ENCODE measurements around the gene EEIG1.

DNA sequence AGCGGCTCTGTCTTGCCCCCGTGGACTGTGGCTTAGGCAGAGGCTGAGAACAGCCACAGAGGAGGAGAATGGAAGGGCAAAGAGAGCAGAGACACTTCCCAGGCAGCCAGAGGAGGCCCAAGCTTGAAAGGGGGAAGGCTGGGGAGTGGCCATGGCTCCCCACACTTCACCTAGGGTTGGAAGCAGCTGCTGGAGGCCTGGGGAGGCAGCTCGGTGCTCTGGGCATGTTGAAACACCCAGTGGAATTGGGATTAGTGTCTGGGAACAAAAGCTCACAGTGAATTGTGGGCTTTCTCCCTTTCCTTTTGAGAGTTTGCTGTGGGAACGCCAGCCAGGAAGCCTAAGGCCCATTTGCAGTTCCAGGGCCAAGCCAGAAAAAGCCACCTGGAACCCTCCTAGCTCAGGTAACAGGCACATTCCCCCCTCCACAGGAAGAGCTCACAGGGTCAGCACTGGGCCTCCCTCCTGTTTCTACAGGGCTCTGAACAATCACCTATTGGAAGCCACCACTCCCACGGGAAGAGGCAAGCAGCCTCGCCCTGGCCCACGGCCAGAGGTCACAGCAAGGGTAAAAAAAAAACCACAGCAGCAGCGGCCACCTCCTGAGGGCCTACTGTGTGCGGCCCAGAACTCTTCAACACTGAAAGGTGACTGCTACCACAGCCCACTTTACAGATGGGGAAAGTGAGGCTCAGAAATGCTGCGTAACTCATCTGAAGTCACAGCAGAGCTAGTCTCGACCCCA is 20.2 kb downstream of the EEIG1 start:
- TF ChIP-seq, protein P1, sequence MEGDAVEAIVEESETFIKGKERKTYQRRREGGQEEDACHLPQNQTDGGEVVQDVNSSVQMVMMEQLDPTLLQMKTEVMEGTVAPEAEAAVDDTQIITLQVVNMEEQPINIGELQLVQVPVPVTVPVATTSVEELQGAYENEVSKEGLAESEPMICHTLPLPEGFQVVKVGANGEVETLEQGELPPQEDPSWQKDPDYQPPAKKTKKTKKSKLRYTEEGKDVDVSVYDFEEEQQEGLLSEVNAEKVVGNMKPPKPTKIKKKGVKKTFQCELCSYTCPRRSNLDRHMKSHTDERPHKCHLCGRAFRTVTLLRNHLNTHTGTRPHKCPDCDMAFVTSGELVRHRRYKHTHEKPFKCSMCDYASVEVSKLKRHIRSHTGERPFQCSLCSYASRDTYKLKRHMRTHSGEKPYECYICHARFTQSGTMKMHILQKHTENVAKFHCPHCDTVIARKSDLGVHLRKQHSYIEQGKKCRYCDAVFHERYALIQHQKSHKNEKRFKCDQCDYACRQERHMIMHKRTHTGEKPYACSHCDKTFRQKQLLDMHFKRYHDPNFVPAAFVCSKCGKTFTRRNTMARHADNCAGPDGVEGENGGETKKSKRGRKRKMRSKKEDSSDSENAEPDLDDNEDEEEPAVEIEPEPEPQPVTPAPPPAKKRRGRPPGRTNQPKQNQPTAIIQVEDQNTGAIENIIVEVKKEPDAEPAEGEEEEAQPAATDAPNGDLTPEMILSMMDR (tag by site-specific recombination; IDR thresholded peaks at IDR 0.05), result no peak
- no peak for TF ChIP-seq ZNF747 (tag by site-specific recombination; IDR thresholded peaks at IDR 0.05)
- TF ChIP-seq ZNF658 (tag by site-specific recombination; IDR thresholded peaks at IDR 0.05), result no peak
- TF ChIP-seq ZNF707 (tag by site-specific recombination; IDR thresholded peaks at IDR 0.05), result no peak
- TF ChIP-seq, protein P2, sequence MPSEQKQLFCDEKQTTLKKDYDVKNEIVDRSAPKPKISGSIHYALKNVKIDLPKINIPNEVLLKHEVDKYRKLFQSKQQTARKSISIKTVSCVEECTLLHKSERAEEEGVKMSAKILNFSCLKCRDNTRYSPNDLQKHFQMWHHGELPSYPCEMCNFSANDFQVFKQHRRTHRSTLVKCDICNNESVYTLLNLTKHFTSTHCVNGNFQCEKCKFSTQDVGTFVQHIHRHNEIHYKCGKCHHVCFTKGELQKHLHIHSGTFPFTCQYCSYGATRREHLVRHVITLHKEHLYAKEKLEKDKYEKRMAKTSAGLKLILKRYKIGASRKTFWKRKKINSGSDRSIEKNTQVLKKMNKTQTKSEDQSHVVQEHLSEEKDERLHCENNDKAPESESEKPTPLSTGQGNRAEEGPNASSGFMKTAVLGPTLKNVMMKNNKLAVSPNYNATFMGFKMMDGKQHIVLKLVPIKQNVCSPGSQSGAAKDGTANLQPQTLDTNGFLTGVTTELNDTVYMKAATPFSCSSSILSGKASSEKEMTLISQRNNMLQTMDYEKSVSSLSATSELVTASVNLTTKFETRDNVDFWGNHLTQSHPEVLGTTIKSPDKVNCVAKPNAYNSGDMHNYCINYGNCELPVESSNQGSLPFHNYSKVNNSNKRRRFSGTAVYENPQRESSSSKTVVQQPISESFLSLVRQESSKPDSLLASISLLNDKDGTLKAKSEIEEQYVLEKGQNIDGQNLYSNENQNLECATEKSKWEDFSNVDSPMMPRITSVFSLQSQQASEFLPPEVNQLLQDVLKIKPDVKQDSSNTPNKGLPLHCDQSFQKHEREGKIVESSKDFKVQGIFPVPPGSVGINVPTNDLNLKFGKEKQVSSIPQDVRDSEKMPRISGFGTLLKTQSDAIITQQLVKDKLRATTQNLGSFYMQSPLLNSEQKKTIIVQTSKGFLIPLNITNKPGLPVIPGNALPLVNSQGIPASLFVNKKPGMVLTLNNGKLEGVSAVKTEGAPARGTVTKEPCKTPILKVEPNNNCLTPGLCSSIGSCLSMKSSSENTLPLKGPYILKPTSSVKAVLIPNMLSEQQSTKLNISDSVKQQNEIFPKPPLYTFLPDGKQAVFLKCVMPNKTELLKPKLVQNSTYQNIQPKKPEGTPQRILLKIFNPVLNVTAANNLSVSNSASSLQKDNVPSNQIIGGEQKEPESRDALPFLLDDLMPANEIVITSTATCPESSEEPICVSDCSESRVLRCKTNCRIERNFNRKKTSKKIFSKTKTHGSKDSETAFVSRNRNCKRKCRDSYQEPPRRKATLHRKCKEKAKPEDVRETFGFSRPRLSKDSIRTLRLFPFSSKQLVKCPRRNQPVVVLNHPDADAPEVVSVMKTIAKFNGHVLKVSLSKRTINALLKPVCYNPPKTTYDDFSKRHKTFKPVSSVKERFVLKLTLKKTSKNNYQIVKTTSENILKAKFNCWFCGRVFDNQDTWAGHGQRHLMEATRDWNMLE (tag by site-specific recombination; conservative IDR thresholded peaks at IDR 0.05; ENCODE audit: low read depth), result no peak
- no peak for TF ChIP-seq ZNF785 (tag by site-specific recombination; IDR thresholded peaks at IDR 0.05)
- TF ChIP-seq BCL11A (tag by site-specific recombination; IDR thresholded peaks at IDR 0.05; ENCODE audit: low read depth), result no peak
- TF ChIP-seq, protein P3, sequence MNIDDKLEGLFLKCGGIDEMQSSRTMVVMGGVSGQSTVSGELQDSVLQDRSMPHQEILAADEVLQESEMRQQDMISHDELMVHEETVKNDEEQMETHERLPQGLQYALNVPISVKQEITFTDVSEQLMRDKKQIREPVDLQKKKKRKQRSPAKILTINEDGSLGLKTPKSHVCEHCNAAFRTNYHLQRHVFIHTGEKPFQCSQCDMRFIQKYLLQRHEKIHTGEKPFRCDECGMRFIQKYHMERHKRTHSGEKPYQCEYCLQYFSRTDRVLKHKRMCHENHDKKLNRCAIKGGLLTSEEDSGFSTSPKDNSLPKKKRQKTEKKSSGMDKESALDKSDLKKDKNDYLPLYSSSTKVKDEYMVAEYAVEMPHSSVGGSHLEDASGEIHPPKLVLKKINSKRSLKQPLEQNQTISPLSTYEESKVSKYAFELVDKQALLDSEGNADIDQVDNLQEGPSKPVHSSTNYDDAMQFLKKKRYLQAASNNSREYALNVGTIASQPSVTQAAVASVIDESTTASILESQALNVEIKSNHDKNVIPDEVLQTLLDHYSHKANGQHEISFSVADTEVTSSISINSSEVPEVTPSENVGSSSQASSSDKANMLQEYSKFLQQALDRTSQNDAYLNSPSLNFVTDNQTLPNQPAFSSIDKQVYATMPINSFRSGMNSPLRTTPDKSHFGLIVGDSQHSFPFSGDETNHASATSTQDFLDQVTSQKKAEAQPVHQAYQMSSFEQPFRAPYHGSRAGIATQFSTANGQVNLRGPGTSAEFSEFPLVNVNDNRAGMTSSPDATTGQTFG (tag by site-specific recombination; IDR thresholded peaks at IDR 0.05; ENCODE audit: borderline replicate concordance), result no peak
- no peak for TF ChIP-seq ZIC2 (tag by site-specific recombination; IDR thresholded peaks at IDR 0.05)

Measured in HEK293 (cell line).